WTC11 (cell line): ENCODE results near the gene CBX6. TPM values are rescaled to one million over a fixed set of nuclear protein-coding genes. Genes with fewer than 3 reads are reported as not detected.

Experiments used
- ATAC-seq: fragments of 200-7000 bp; cut with Tn5 transposase; 2 replicates; pipeline ENCODE4 v1.10.0; 2021; ENCODE audit warnings: mild to moderate bottlenecking, moderate library complexity
- CTCF ChIA-PET: fragments of 300-600 bp; sonication (Branson Sonifier 250); formaldehyde crosslinking; loops from one replicate; lab custom pipeline; 2021; ENCODE audit warnings: antibody characterized with exemption; lab: Charles Lee
- POLR2A ChIA-PET: fragments of 350-600 bp; sonication (Branson Sonifier 250); formaldehyde crosslinking; loops from one replicate; lab custom pipeline; 2021; ENCODE audit warnings: antibody characterized with exemption; lab: Charles Lee
- DNase-seq: peaks from one replicate; pipeline ENCODE4 v3.0.0; 2021; ENCODE audit warnings: low spot score
- H3K27ac Mint-ChIP-seq: 2 replicates; pipeline ENCODE4 v1.8.0; 2021; ENCODE audit warnings: mixed read lengths
- H3K27me3 Mint-ChIP-seq: 2 replicates; pipeline ENCODE4 v1.8.0; 2021; ENCODE audit warnings: low read depth, mild to moderate bottlenecking, moderate library complexity, mixed read lengths
- H3K36me3 Mint-ChIP-seq: 2 replicates; pipeline ENCODE4 v1.8.0; 2021; ENCODE audit warnings: mixed read lengths
- H3K4me1 Mint-ChIP-seq: 2 replicates; pipeline ENCODE4 v1.8.0; 2022; ENCODE audit warnings: mixed read lengths
- H3K4me3 Mint-ChIP-seq: 2 replicates; pipeline ENCODE4 v1.8.0; 2021; ENCODE audit warnings: mild to moderate bottlenecking, moderate library complexity, mixed read lengths
- H3K9me3 Mint-ChIP-seq: 2 replicates; pipeline ENCODE4 v1.8.0; 2021; ENCODE audit warnings: mixed read lengths
- AFF4 ChIP-seq: sonication (generic); formaldehyde crosslinking; IDR thresholded peaks from 2 replicates; pipeline ENCODE4 v1.8.1; 2023; ENCODE audit warnings: mild to moderate bottlenecking, missing genetic modification reagents, borderline replicate concordance
- ETV6 ChIP-seq: sonication (generic); formaldehyde crosslinking; IDR thresholded peaks from 2 replicates; pipeline ENCODE4 v1.8.1; 2022; ENCODE audit warnings: mild to moderate bottlenecking, missing genetic modification reagents
- FOXP1 ChIP-seq: sonication (generic); formaldehyde crosslinking; IDR thresholded peaks from 2 replicates; pipeline ENCODE4 v1.8.0; 2022; ENCODE audit warnings: missing genetic modification reagents, mild to moderate bottlenecking, moderate library complexity, borderline replicate concordance
- IRF2 ChIP-seq: sonication (generic); formaldehyde crosslinking; IDR thresholded peaks from 2 replicates; pipeline ENCODE4 v1.8.0; 2022; ENCODE audit warnings: low read depth, missing genetic modification reagents, borderline replicate concordance
- KAT7 ChIP-seq: sonication (generic); formaldehyde crosslinking; IDR thresholded peaks from 2 replicates; pipeline ENCODE4 v1.8.1; 2023; ENCODE audit warnings: missing genetic modification reagents, mild to moderate bottlenecking, borderline replicate concordance
- MLX ChIP-seq: sonication (generic); formaldehyde crosslinking; IDR thresholded peaks from 2 replicates; pipeline ENCODE4 v1.8.1; 2023; ENCODE audit warnings: mild to moderate bottlenecking, missing genetic modification reagents, moderate library complexity
- NFATC4 ChIP-seq: fragments of 250-450 bp; sonication (Bioruptor Pico); IDR thresholded peaks from 2 replicates; pipeline ENCODE4 v1.9.0; 2021; ENCODE audit warnings: mild to moderate bottlenecking
- NR3C1 ChIP-seq: sonication (generic); formaldehyde crosslinking; conservative IDR thresholded peaks from 2 replicates; pipeline ENCODE4 v1.8.1; 2023; ENCODE audit warnings: low read depth, mild to moderate bottlenecking, missing genetic modification reagents
- SOX15 ChIP-seq: fragments of 250-450 bp; sonication (Bioruptor Pico); IDR thresholded peaks from 2 replicates; pipeline ENCODE4 v1.9.0; 2021; ENCODE audit warnings: mild to moderate bottlenecking
- STAT6 ChIP-seq: sonication (generic); formaldehyde crosslinking; conservative IDR thresholded peaks from 2 replicates; pipeline ENCODE4 v1.8.1; 2023; ENCODE audit warnings: mild to moderate bottlenecking, low read depth, missing genetic modification reagents, moderate library complexity
- TEAD1 ChIP-seq: sonication (generic); formaldehyde crosslinking; IDR thresholded peaks from 2 replicates; pipeline ENCODE4 v1.8.0; 2022; ENCODE audit warnings: mild to moderate bottlenecking, missing genetic modification reagents
- USF2 ChIP-seq: sonication (generic); formaldehyde crosslinking; IDR thresholded peaks from 2 replicates; pipeline ENCODE4 v1.8.1; 2023; ENCODE audit warnings: mild to moderate bottlenecking, missing genetic modification reagents, moderate library complexity
- ZNF281 ChIP-seq: sonication (generic); formaldehyde crosslinking; IDR thresholded peaks from 2 replicates; pipeline ENCODE4 v1.8.0; 2023; ENCODE audit warnings: mild to moderate bottlenecking, missing genetic modification reagents
- ZNF512 ChIP-seq: sonication (generic); formaldehyde crosslinking; IDR thresholded peaks from 2 replicates; pipeline ENCODE4 v1.8.1; 2022; ENCODE audit warnings: missing genetic modification reagents, borderline replicate concordance
- total RNA-seq: library from RNA; stranded (reverse); gene quantifications from 3 replicates; pipeline ENCODE4 v1.2.3, GENCODE V29; 2021

The CBX6 gene
- total RNA-seq, 1 experiment from 2014 or later = 27.0 TPM

- H3K4me1 Mint-ChIP-seq = peaks cover 36% of the 10 kb centered on the region
- POLR2A ChIA-PET = interaction anchor here (1.2 to 1.7 kb wide), 2 partner anchors 18 to 92 kb away, joined by 3 to 4 read pairs; partner anchors contain the start of gene NPTXR
- DNase-seq (no peak), ATAC-seq (no peak)
- no peak for TF ChIP-seq ETV6 (CRISPR knock-in tag)
- no peak for TF ChIP-seq ZNF281 (CRISPR knock-in tag)
- no peak for TF ChIP-seq SOX15
- TF ChIP-seq FOXP1 (CRISPR knock-in tag) = no peak
- TF ChIP-seq TEAD1 (CRISPR knock-in tag) = 0 out of 2 replicates have a peak, but pooled peaks have one; percentile 29
- TF ChIP-seq MLX (CRISPR knock-in tag) = no peak
- TF ChIP-seq, all 79 proteins: peak for 1
- CTCF ChIA-PET = interaction anchor here (0.6 to 7.5 kb wide), 6 partner anchors 8 to 1071 kb away, joined by 3 to 83 read pairs (median 6); partner anchors contain the start of gene NPTXR
- Mint-ChIP-seq H3K9me3 (no peaks in the 10 kb centered on the region), H3K27ac (no peak overlapping the region), H3K36me3 (no peaks in the 10 kb centered on the region), H3K4me3 (peak overlapping the region; percentile 44; the same call in 1 of the 2 replicates), H3K27me3 (no peaks in the 10 kb centered on the region; the same call in 1 of the 2 replicates)
These were observed 10.7 kb downstream of the CBX6 start for GRCh38 chr22:38861170-38861876.

GRCh38 chr22:38860283-38861169, 11.5 kb downstream of the CBX6 start:
- POLR2A ChIA-PET = interaction anchor here (0.6 to 1.7 kb wide), 3 partner anchors 17 to 139 kb away, joined by 3 to 4 read pairs (median 4); partner anchors contain the start of gene NPTXR
- peak; percentile 46 for DNase-seq
- Mint-ChIP-seq H3K27ac (no peak overlapping the region), H3K9me3 (no peaks in the 10 kb centered on the region), H3K4me3 (no peak overlapping the region), H3K36me3 (no peaks in the 10 kb centered on the region), H3K27me3 (no peaks in the 10 kb centered on the region; the same call in 1 of the 2 replicates), H3K4me1 (peaks cover 36% of the 10 kb centered on the region)
- CTCF ChIA-PET = interaction anchor here (0.7 to 7.5 kb wide), 5 partner anchors 9 to 93 kb away, joined by 3 to 83 read pairs (median 8); partner anchors contain the start of gene NPTXR
- peak; percentile 45 for ATAC-seq
- TF ChIP-seq IRF2 (CRISPR knock-in tag) = no peak
- TF ChIP-seq NR3C1 (CRISPR knock-in tag) = no peak
- TF ChIP-seq STAT6 (CRISPR knock-in tag) = no peak
- no peak for TF ChIP-seq USF2
- TF ChIP-seq ZNF512 = no peak
- TF ChIP-seq KAT7 (CRISPR knock-in tag) = no peak
- no peak for TF ChIP-seq AFF4 (CRISPR knock-in tag)
- no peak for TF ChIP-seq ZNF281 (CRISPR knock-in tag)
- peak; percentile 48; the same call in 1 of the 2 replicates for TF ChIP-seq NFATC4 (CRISPR knock-in tag)
